Endodermal cell (in vitro differentiated cells): ENCODE data around the gene SND1. TPM values are rescaled to one million over a fixed set of nuclear protein-coding genes. Genes with fewer than 3 reads are reported as not detected.

ENCODE experiments used
- DNase-seq: peaks from one replicate; pipeline ENCODE4 v3.0.0-alpha.2; 2017
- H3K27ac ChIP-seq: 2 replicates; pipeline ENCODE4 v1.5.1; 2013; ENCODE audit warnings: mild to moderate bottlenecking, low read depth, low read length, moderate library complexity
- H3K27me3 ChIP-seq: 2 replicates; pipeline ENCODE4 v1.6.1; 2013; ENCODE audit warnings: mild to moderate bottlenecking, low read length, moderate library complexity; ENCODE audit not compliant: insufficient read depth, control insufficient read depth, poor library complexity, severe bottlenecking
- H3K36me3 ChIP-seq: 2 replicates; pipeline ENCODE4 v1.7.0; 2013; ENCODE audit warnings: mild to moderate bottlenecking, low read length, moderate library complexity; ENCODE audit not compliant: control insufficient read depth, insufficient read depth
- H3K4me1 ChIP-seq: one replicate; pipeline ENCODE4 v1.7.0; 2013; ENCODE audit warnings: low read length; ENCODE audit not compliant: control insufficient read depth, insufficient read depth
- H3K4me3 ChIP-seq: 2 replicates; pipeline ENCODE4 v1.5.1; 2013; ENCODE audit warnings: mild to moderate bottlenecking, low read length, moderate library complexity
- H3K9ac ChIP-seq: 2 replicates; pipeline ENCODE4 v1.6.1; 2013; ENCODE audit warnings: mild to moderate bottlenecking, low read length, moderate library complexity; ENCODE audit not compliant: poor library complexity, severe bottlenecking; ENCODE audit errors: extremely low read depth
- H3K9me3 ChIP-seq: 2 replicates; pipeline ENCODE4 v1.6.1; 2013; ENCODE audit warnings: mild to moderate bottlenecking, low read length, moderate library complexity; ENCODE audit not compliant: control insufficient read depth
- H3K27ac Mint-ChIP-seq: 2 replicates; pipeline ENCODE4 v1.8.0; 2020; ENCODE audit warnings: mixed read lengths
- H3K27me3 Mint-ChIP-seq: 2 replicates; pipeline ENCODE4 v1.8.0; 2021; ENCODE audit warnings: mild to moderate bottlenecking, mixed read lengths; ENCODE audit not compliant: insufficient read depth
- H3K36me3 Mint-ChIP-seq: 2 replicates; pipeline ENCODE4 v1.8.0; 2020; ENCODE audit warnings: low read depth, mixed read lengths
- H3K4me1 Mint-ChIP-seq: 2 replicates; pipeline ENCODE4 v1.8.0; 2020; ENCODE audit warnings: mixed read lengths
- H3K4me3 Mint-ChIP-seq: 2 replicates; pipeline ENCODE4 v1.8.0; 2020; ENCODE audit warnings: mild to moderate bottlenecking, moderate library complexity, mixed read lengths
- H3K9me3 Mint-ChIP-seq: 2 replicates; pipeline ENCODE4 v1.8.0; 2020; ENCODE audit warnings: mild to moderate bottlenecking, mixed read lengths
- WGBS, 2 experiments: methylation state at CpG; one replicate each; pipeline versions ENCODE4 v1.1.5 to v1.1.7; 2013; ENCODE audit warnings: missing lambda C conversion rate in 2 of 2, mixed read lengths in 1 of 2; ENCODE audit not compliant: insufficient coverage in 1 of 2, insufficient read length in 1 of 2; 5-methylcytosine and 5-hydroxymethylcytosine counted together
- total RNA-seq, 2 donors: library from RNA; stranded (reverse); fragmentation: NEBNext Ultra II Directional in 1 of 2; extraction: Animal tissue kit (Norgen Biotek cat#: 25700) in 1 of 2; gene quantifications; 2 replicates in 1 of 2; 3 replicates in 1 of 2; pipeline ENCODE4 v1.2.1, GENCODE V29; 2021
- TF ChIP-seq, protein P1 (sequence below): fragments of 200-600 bp; sonication (generic); conservative IDR thresholded peaks from 2 replicates; pipeline ENCODE4 v1.5.0; 2021; ENCODE audit warnings: antibody characterized with exemption, mild to moderate bottlenecking

Gene SND1
- total RNA-seq, 2 donors from 2014 or later = 240 to 267 TPM

DNA sequence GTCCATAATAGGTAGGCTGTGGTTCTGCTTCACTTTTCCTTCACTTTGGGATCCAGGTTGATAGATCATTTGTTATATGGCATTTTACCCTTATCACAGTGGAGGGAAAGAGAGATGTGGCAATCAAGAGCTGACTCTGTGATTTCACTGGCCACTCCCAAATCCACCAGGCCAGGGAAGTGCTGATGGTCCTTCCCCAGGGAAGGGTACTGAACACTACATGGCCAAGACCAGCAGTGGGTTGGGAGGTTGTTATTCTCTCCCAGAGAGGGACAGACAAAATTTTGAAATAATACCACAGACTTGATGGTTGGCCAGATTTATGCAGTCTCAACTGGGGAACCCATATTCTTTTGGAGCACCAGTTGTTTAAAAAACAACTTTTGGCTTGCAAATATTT lies 102.5 kb downstream of the SND1 start:
- H3K9me3 ChIP-seq = no peaks in the 10 kb centered on the region
- H3K27me3 Mint-ChIP-seq = no peaks in the 10 kb centered on the region
- H3K4me3 ChIP-seq = no peak overlapping the region
- no peak overlapping the region for H3K9ac ChIP-seq
- no peak overlapping the region for H3K27ac ChIP-seq
- H3K9me3 Mint-ChIP-seq = no peaks in the 10 kb centered on the region
- H3K4me3 Mint-ChIP-seq = no peak overlapping the region
- H3K4me1 Mint-ChIP-seq = peaks cover 34% of the 10 kb centered on the region
- no peak for DNase-seq
- peaks cover 5% of the 10 kb centered on the region for H3K4me1 ChIP-seq
- H3K27ac Mint-ChIP-seq = no peak overlapping the region
- no peaks in the 10 kb centered on the region for H3K27me3 ChIP-seq
- peaks cover under 1% of the 10 kb centered on the region for H3K36me3 Mint-ChIP-seq
- peaks cover 13% of the 10 kb centered on the region for H3K36me3 ChIP-seq
- TF ChIP-seq, protein P1, sequence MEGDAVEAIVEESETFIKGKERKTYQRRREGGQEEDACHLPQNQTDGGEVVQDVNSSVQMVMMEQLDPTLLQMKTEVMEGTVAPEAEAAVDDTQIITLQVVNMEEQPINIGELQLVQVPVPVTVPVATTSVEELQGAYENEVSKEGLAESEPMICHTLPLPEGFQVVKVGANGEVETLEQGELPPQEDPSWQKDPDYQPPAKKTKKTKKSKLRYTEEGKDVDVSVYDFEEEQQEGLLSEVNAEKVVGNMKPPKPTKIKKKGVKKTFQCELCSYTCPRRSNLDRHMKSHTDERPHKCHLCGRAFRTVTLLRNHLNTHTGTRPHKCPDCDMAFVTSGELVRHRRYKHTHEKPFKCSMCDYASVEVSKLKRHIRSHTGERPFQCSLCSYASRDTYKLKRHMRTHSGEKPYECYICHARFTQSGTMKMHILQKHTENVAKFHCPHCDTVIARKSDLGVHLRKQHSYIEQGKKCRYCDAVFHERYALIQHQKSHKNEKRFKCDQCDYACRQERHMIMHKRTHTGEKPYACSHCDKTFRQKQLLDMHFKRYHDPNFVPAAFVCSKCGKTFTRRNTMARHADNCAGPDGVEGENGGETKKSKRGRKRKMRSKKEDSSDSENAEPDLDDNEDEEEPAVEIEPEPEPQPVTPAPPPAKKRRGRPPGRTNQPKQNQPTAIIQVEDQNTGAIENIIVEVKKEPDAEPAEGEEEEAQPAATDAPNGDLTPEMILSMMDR = no peak

DNA sequence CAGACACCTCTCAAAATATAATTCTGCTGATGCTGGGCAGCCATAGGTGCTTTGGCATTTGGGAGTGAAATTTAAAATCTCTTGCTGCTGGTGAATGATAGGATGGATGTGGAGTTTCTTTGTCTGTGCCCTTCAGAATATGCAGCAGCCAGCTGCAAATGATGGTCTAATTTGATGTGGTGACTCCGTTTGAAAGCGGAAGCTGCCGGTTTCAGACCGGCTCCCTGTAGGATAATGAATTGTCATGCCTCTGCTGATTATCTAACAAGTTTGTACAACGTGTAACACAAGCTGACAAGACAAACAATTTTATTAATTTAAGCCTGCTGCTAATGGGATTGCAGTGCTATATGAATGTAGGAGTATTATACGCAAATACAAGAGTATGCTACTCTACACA lies 103.5 kb downstream of the SND1 start:
- H3K27me3 ChIP-seq = no peaks in the 10 kb centered on the region
- no peak for DNase-seq
- peaks cover 5% of the 10 kb centered on the region for H3K36me3 ChIP-seq
- no peaks in the 10 kb centered on the region for H3K27me3 Mint-ChIP-seq
- H3K9me3 Mint-ChIP-seq = no peaks in the 10 kb centered on the region
- H3K4me1 Mint-ChIP-seq = peaks cover 41% of the 10 kb centered on the region
- H3K9ac ChIP-seq = no peak overlapping the region
- peaks cover 6% of the 10 kb centered on the region for H3K4me1 ChIP-seq
- H3K4me3 Mint-ChIP-seq = no peak overlapping the region
- no peaks in the 10 kb centered on the region for H3K36me3 Mint-ChIP-seq
- TF ChIP-seq, protein P1 = no peak
- no peaks in the 10 kb centered on the region for H3K9me3 ChIP-seq
- H3K27ac Mint-ChIP-seq = no peak overlapping the region
- WGBS, 2 experiments = 64 to 96% methylated on average over 4 to 6 of the region's 6 CpGs
- no peak overlapping the region for H3K4me3 ChIP-seq
- no peak overlapping the region for H3K27ac ChIP-seq

DNA sequence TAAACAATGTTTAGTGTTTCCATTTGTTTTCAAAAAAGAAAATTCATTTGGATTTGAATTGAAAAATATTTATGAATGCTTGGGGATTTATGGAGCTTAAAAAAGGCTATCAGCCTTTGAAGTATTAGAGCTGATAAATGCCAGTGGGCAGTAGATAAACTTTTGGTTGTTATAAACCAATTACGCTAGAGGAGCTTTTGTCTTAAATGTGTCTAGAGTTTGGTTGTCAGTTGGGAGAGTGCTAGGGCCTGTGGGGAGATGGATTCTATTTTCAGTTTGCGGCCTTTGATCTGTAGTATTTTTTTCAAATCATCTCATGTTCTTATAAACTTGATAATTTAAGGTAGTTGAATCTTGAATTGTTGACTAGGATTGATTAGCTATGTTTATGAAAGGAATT lies 104.0 kb downstream of the SND1 start:
- WGBS, 2 experiments = 59 to 100% methylated on average over 1 of the region's 2 CpGs
- peaks cover 9% of the 10 kb centered on the region for H3K36me3 ChIP-seq
- Mint-ChIP-seq H3K27me3 (no peaks in the 10 kb centered on the region), H3K9me3 (no peaks in the 10 kb centered on the region), H3K27ac (no peak overlapping the region), H3K4me3 (no peak overlapping the region), H3K4me1 (peaks cover 39% of the 10 kb centered on the region), H3K36me3 (no peaks in the 10 kb centered on the region)
- H3K9ac ChIP-seq = no peak overlapping the region
- TF ChIP-seq, protein P1 = no peak
- H3K27ac ChIP-seq = no peak overlapping the region
- H3K27me3 ChIP-seq = no peaks in the 10 kb centered on the region
- H3K4me3 ChIP-seq = no peak overlapping the region
- H3K4me1 ChIP-seq = peaks cover 6% of the 10 kb centered on the region
- H3K9me3 ChIP-seq = no peaks in the 10 kb centered on the region
- DNase-seq = no peak
